GM12891 (cell line): ENCODE data around the gene SLC30A2.

Source experiments
- POLR2A ChIP-seq: IDR thresholded peaks from 2 replicates; pipeline ENCODE4 v1.6.1; 2011; ENCODE audit warnings: low read depth, low read length, control low read depth
- POLR2AphosphoS5 ChIP-seq: IDR thresholded peaks from 2 replicates; pipeline ENCODE4 v1.6.1; 2011; ENCODE audit warnings: low read depth, low read length, control low read depth

- TF ChIP-seq POLR2AphosphoS5, result no peak
- no peak for TF ChIP-seq POLR2A
These were observed 30.6 kb downstream of the SLC30A2 start for GRCh38 chr1:26015358-26015757.
